Body of pancreas (tissue), 4 donors: ENCODE results near the gene NLRC4.

Experiments used
- CTCF ChIP-seq, 7 experiments: fragments of 450-650 bp in 4 of 7; fragments of 200-600 bp in 3 of 7; sonication (generic) in 3 of 7; IDR thresholded peaks; one replicate each; pipeline ENCODE4 v1.5.1; 2016 to 2019; ENCODE audit warnings: antibody characterized with exemption in 7 of 7
- POLR2A ChIP-seq, 3 donors: fragments of 450-650 bp; IDR thresholded peaks; one replicate each; pipeline ENCODE4 v1.6.1; 2016; ENCODE audit warnings: antibody characterized with exemption in 3 of 3, mild to moderate bottlenecking in 2 of 3

GRCh38 chr2:32200814-32201213 lies 63.9 kb downstream of the NLRC4 start:
- TF ChIP-seq CTCF (IDR thresholded peaks at IDR 0.05), result no peak
- no peak for TF ChIP-seq POLR2A (IDR thresholded peaks at IDR 0.05)
